GM21367 (cell line): ENCODE measurements around the gene FBXO21.

Experiments used
- ATAC-seq: cut with Tn5 transposase; IDR thresholded peaks from one replicate; pipeline ENCODE4 v1.9.1; 2021; ENCODE audit not compliant: unreplicated experiment

Gene FBXO21

DNA sequence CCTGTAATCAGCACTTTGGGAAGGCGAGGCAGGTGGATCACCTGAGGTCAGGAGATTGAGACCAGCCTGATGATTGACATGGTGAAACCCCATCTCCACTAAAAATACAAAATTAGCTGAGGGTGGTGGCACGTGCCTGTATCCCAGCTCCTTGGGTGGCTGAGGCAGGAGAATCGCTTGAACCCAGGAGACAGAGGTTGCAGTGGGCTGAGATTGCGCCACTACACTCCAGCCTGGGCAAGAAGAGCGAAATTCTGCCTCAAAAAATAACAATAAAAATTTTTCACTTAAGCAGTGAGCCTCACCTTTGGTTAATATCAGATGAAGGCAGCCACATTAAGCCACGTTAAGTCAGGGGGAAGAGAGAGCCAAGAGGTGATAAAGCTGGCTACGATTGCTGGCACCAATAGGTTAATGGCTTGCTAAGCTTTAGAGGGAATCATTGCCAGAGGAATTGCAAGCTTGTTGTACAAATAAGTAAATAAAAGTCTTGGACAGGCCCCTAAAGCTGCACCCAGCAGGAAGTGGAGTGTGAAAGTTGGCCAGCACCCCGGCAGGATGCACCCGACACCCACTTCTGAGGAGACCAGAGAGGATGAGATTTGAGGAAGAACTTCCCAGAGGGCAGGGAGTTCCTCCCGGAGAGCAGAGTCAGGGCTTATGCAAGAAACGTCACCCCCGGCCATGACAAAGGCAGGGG is 49.7 kb downstream of the FBXO21 start:
- no peak for ATAC-seq

DNA sequence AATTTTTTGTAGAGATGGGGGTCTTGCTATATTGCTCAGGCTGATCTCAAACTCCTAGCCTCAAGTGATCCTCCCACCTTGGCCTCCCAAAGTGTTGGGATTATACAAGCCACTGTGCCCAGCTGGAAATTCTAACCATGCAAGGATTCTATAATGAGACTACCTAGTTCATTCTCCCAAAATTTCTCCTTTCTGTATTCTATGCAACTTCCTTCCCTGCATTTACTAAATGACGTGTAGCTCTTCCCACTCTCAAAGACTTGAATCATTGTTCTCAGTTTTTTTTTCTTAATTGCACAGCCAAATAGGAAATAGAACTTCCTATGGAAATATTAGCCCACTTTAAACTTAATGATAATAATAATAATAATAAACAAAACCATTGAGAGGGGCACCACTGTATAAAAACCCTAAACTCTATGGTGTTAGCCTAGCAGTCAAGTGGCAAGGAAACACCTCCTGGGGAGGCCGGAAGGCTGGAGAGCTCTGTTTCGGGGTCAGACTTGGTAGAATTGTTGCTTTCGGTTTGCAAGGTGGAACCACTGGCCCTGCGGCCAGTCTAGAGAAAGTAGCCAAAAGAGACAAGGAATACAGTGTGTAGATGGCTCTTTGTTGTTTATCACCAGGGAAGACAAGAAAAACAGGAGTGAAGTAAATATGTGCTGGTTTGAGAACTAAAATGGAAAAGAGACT is 51.1 kb downstream of the FBXO21 start:
- no peak for ATAC-seq

DNA sequence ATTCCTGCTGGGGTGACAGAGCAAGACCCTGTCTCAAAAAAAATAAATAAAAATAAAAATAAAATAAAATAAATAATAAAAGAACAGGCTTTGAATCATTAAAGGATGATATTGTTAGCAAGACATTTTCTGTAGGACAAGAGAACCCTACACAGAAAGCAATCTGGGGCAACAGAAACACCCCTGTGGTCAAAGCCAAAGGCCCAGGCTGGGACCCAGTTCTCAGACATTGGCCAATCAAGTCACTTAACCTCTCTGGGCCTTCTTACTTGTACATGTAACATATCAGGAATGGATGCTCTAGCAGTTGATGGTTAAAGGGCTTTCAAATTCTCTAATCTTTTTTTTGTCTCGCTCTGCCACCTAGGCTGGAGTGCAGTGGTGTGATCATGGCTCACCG is 55.5 kb downstream of the FBXO21 start:
- no peak for ATAC-seq

DNA sequence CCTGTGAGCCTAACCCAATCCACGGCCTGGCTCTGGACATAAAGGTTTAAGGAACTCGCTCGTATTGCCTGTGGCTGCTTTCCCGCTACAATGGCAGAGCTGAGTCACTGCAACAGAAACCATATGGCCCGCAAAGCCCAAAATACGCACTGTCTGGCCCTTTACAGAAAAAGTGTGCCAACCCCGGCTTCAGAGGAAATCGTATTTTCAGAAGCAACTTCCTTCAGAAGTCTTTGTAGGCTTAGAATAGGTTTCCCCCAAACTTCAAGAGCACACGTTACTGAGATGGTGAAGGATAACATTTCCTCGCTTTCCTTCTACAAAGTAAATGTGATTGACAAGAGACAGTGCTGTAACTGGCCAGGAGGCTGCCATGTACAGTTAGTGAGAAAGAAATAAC is 56.2 kb downstream of the FBXO21 start:
- no peak for ATAC-seq

DNA sequence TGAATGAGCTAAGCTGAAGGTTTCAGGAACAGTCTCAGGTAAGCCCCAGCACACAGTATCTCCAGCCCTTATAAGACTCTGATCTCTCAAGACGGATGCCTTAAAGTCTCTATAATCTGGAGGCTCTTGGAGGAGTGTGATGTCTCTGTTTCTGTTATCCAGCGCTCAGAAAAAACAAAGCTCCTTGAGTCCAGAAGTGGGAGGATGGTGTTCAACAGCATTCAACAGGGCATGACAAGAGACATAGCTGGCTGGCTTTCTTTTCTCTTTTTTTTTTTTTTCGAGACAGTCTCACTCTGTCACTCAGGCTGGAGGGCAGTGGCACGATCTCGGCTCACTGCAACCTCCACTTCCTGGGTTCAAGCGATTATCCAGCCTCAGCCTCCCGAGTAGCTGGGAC is 59.5 kb downstream of the FBXO21 start:
- ATAC-seq = no peak

DNA sequence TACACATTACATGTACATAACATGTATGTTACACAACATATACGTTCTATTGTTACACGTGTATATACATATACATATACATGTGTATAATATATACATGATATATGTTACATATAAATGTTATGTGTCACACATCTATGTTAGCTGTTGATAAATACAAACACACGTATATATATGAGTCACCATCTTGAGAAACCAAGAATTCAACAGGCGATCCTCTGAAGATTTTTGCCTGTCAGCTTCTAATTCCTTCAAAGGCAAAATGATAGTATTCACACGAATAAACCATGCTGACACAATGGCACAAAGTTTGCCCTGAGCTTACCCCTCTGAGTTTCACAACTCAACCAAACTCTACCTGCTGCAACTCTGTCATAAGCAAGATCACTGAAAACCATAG is 60.9 kb downstream of the FBXO21 start:
- ATAC-seq = no peak

DNA sequence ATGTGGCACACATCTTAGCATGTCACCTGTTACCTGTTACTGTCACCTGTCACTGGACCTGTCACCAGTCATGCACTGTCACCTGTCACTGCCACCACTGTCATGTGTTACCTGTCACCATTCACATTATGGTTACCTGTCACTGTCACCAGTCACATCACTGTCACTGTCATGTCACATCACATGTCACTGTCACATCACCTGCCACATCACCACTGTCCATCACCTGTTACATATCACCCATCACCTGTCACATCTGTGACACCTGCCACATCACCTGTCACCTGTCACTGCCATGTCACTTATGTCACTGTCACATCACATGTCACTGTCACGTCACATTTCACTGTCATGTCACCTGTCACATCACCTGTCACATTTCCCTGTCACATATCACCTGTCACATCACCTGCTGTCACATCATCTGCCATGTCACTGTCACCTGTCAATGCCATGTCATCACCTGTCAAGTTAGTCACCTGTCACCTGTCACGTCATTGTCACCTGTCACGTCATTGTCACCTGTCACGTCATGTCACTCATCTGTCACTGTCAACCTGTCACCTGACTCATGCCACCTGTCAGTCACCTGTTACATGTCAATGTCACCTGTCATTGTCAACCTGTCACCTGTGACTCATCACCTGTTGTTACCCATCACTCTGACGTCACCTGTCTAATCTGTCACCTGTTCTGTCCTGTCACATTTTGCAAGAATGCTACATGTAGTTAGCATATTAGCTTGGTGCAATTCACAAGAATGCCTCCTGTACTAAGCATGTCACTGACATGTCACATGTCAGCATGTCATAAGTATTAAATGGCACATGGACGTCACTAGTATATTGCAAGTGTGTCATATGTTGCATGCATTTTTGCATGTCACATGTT is 62.1 kb downstream of the FBXO21 start:
- no peak for ATAC-seq

DNA sequence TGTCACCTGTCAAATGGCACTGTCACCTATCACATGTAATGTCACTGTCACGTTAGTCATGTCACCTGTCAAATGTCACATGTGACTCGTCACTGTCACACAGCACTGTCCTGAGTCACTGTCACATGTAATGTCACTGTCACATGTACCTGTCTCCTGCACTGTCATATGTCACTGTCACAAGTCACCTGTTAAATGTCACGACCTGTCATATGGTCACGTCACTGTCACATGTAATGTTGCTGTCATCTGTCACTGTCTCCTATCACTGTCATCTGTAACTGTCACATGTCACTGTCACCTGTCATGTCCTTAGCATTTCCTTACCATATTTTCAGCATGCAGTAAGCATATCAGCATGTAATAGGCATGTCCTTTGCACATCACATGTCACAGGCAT is 63.9 kb downstream of the FBXO21 start:
- no peak for ATAC-seq

DNA sequence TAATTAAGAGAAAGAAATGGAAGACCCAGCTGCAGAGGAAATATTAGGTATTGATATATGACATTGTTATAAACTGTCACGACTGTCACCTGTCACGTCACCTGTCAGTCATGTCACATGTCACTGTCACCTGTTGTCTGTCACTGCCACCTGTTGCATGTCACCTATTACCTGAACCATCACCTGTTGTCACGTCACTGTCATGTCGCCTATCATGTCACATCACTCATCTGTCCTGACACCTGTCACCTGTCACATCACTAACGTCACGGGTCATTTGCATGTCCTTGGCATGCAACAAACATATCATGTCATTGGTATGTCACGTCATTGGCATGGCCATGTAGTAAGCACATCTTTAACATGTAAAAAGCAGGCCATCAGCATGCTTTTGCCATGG is 64.5 kb downstream of the FBXO21 start:
- ATAC-seq = no peak

DNA sequence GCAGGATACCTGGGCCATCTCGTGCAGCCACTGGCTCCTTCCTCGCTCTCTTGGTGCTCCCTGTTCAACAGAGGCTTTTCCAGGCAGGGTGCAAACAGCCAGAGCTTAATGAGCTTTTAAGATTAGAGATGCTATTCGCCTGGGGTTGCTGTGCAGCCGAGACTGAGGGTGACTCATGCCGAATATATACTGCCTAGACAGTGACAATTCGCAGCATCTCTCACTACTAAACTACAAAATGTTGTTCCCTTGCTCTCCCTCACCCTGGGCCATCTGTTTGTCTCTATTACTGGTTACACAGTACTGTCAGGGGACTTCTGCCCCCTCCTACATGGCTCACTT is 65.0 kb downstream of the FBXO21 start:
- no peak for ATAC-seq

DNA sequence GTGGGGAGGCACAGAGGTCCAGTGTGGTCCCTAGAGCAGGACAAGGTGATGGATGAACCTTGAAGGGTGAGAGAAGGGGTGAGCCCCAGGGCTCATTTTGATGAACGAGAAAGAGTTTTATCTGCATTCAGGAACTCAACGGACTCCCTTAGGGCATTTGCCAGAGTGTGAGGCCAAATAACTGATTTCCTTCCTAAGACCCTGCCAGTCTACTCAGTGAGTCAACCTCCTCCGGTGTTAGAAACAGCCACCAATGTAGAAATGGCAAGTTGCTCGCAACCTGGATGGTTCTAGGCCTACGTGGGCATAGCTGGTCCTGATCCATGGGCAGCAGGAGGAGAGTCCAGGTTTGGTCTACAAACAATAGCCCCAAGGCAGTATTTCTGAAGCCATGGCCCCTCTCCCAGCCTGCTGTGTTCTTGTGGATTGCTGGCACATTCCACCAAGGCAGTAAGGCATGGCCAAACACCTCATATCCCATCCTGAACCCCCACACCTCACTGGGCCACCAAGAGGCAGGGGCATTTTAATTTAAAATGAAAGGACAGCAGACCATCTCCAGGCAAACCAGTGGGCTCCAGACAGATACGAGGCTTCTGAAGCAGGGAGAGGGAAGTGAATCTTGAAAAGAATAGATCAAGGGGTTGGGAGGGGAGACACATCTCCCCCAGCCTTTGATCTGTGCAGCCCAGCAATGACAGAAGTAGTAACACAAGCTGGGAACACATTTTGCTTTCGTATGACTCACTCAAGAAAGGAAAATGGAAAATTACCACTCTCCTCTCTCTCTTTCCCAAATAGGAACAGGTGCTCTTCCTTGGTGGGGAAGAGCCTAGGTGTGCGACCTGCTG is 65.6 kb downstream of the FBXO21 start:
- ATAC-seq = no peak

DNA sequence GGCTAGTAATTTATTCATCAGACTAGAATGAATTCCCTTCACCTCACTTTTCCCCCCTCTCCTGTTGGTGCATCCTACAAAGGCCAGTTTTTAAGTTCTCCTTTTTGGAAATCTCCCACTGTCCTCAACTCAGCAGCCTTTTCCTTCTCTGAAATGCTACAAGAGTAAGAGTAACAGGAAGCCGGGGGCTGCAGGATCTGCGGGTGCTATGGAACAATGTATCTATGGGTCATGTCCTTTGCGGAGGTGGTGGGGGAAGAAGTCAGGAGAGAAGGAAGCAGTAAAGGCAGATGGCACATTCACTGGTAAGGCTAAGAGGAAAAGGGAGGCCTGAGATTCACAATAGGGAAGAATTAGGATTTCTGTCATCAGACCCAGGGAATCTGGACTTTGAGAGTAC is 68.8 kb downstream of the FBXO21 start:
- ATAC-seq = no peak

DNA sequence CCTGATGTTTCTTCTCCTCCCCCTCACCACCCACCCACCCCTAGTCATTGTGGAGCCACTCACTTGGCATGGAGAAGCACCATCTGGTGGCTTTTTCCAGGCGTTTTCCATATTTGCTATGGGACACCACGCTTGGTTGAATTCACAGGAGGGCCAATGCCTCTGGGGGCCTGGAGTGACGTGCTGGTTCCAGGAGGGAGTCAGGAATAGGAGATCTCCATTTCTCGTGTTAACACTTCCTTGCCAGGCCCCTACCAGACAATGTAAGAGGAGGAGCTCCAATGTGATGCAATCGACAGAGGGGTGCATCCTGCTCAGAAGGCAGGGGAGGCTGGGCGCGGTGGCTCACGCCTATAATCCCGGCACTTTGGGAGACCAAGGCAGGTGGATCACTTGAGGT is 69.5 kb downstream of the FBXO21 start:
- no peak for ATAC-seq

DNA sequence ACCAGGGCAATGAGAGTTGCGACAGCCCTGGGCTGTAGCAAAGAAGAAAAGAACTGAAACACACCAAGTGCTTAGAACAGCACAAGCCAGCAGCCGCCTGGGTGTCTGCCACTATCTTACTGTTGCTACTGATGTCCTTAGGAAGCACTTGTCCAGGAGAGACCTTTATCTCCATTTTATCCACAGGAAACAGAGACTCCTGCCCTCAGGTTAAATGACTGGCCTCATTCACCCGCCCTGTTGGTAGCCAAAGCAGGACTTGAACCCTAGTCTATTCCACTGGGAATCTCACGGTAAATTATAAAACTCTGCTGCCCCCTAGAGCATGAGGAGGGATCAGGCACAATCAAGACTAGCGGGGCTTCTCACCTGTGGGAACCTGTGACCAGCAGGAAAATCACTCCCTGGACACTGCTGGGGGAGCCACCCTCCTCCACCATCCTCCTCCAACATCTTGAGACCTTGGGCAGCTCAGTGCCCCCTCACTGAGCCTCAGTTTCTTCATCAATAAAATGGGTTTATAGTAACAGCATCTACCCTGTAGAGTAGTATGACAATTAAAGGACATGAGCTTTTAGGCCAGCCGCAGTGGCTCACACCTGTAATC is 70.6 kb downstream of the FBXO21 start:
- ATAC-seq = no peak

DNA sequence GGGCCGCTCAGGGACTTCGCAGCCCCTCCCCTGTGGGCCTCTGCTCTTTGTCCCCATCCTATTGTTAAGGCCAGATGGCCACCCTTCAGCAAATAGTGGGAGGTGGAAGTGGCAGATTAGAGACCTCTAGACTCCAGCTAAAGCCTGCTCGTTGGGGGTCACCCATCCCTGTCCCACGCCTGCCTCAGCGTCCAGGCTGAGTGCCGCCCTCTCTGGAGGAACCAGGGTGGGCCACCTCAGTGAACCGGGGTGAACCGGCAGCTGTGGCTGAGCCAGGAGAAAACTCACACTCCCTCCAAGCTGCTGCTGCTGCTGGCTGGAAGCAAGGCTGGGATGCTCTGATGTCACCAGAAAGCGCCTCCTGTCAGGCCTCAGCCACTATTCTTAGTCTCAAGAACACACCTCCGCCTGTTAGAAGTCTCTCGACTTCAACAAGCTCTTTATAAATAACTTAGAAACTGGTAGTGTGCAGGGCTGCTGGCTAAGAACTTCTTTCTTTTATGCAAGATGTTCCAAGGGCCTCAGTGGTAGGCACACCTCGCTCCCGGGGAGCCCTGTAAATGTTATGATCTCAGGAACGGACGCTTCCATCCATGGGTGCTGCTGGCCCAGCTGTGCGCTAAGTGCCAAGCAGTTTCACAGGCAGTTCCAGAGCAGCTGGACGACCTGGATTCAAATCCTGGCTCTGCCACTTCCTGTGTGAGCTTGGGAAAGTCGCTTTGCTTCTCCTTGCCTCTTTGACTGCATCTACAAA is 71.3 kb downstream of the FBXO21 start:
- no peak for ATAC-seq

DNA sequence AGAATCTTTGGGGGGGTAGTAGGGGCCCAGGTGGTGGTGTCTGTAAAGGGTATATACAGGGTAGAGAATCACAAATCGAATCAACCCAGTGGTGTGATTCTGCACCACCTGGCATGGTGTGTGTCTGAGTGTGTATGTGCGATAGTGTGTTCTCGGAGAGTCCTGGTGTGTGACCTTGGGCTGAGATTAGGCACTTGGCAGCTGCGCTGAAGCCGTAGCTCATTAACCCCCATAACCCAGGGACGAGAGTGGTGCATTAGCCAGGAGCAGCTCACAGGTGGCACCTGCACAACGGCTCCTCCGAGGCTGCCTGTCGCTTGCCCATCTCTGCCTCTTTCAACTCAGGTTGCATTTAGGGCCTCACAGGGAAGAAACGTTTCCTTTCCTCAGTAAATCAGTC is 75.5 kb downstream of the FBXO21 start:
- no peak for ATAC-seq

DNA sequence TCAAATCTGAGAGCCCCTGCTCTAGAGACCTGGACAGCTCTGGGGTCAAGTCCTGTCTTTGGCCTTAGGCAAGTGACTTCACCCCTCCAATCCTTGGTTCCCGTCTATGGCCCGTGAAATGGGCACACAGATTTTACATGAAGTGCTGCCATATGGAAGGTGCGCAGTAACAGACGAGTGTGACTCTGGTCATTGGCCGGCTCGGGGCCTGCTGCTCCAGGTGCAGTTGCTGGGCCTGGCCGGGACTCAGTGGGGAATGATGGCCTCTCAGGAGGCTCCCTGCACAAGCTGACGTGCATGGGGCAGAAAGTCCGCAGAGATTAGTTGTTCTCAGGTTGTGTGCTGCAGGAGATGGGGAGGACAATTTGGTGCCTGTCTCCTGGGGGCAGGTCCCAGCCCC is 77.0 kb downstream of the FBXO21 start:
- ATAC-seq = no peak

DNA sequence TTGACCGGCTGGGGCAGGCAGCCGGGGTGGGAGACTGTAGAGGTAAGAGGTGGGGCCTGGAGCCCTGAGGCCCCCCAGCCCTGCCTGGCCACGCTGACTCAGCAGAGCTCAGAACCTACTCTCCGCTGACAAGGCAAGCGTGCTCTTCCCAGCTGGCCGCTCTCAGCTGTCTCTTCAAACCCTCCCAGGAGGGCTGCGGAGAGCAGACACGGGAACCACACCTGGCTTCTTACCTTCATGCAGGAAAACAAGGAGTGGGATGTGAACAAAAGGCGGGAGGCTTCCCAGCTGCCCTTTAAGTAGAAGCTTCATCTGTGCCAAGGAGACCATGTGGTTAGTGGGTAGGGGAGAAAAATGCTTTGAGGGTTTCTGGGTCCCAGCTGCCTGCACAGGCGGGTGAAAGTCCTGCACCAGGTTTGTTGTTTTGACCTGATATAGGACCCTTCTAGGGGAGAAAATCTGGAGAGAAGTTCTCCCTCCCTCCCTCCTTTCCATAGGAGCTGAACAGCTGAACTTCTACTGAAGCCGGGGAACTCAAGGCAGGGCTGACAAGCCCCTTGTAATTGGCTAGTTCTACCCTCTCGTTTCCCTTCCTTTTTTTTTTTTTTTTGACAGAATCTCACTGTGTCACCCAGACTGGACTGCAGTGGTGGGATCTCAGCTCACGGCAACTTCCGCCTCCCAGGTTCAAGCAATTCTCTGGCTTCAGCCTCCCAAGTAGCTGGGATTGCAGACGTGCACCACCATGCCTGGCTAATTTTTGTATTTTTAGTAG is 78.3 kb downstream of the FBXO21 start:
- ATAC-seq = no peak

DNA sequence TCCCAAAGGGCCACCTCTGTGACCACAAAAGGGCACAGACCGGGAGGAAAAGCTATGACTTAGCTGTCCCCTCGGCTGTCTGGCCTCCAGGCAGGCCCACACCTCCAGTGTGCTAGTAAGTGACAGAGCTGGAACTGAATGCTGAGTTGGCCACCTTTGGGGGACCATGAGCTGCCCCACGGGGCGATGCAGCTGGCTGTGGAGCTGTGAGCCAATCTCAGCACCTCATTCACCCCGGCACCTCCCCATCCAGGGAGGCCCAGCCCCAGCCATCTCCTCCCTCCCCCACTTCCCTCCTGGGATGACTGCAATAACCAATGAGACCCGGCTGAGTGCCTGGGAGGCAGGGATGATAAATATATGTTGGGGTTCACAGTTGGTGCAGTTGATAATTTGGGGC is 78.9 kb downstream of the FBXO21 start:
- ATAC-seq = no peak
